Activated T-cell treated with anti-CD3 and anti-CD28 coated beads for 4 hours (primary cell): ENCODE results near the gene JMJD6.

ENCODE experiments used
- DNase-seq: peaks from one replicate; pipeline ENCODE4 v3.0.0-alpha.2; 2020

The JMJD6 gene

GRCh38 chr17:76678330-76678729 lies 48.1 kb downstream of the JMJD6 start:
- no peak for DNase-seq

- no peak for DNase-seq
These were observed 49.0 kb downstream of the JMJD6 start for GRCh38 chr17:76677406-76677805.

GRCh38 chr17:76676629-76677028 lies 49.8 kb downstream of the JMJD6 start:
- no peak for DNase-seq

GRCh38 chr17:76675648-76676047 lies 50.8 kb downstream of the JMJD6 start:
- no peak for DNase-seq

- no peak for DNase-seq
These were observed 51.8 kb downstream of the JMJD6 start for GRCh38 chr17:76674600-76674999.

- DNase-seq = no peak
These were observed 52.7 kb downstream of the JMJD6 start for GRCh38 chr17:76673729-76674128.

GRCh38 chr17:76672892-76673291 lies 53.5 kb downstream of the JMJD6 start:
- DNase-seq = no peak

- no peak for DNase-seq
These were observed 54.0 kb downstream of the JMJD6 start for GRCh38 chr17:76672270-76672851.

- no peak for DNase-seq
These were observed 54.5 kb downstream of the JMJD6 start for GRCh38 chr17:76671912-76672262.

- peak; percentile 98 for DNase-seq
These were observed 55.1 kb downstream of the JMJD6 start for GRCh38 chr17:76671123-76671911.

- DNase-seq = no peak
These were observed 55.7 kb downstream of the JMJD6 start for GRCh38 chr17:76670718-76671122.

- DNase-seq = no peak
These were observed 56.2 kb downstream of the JMJD6 start for GRCh38 chr17:76670020-76670717.
